Neural progenitor cell (in vitro differentiated cells): ENCODE data around the gene TRPM6. TPM values are rescaled to one million over a fixed set of nuclear protein-coding genes. Genes with fewer than 3 reads are reported as not detected.

Experiments used
- DNase-seq: peaks from one replicate; pipeline ENCODE4 v3.0.0-alpha.2; 2016; ENCODE audit warnings: low spot score
- H2AFZ ChIP-seq: fragments of 200-600 bp; sonication (generic); replicated peaks from 2 replicates; pipeline ENCODE4 v1.6.1; 2016; ENCODE audit warnings: antibody characterized with exemption
- H3F3A ChIP-seq: fragments of 200-600 bp; sonication (generic); 2 replicates; pipeline ENCODE4 v1.6.1; 2016; ENCODE audit warnings: antibody characterized with exemption, low read depth
- H3K27ac ChIP-seq: fragments of 200-600 bp; sonication (generic); 2 replicates; pipeline ENCODE4 v1.5.1; 2016; ENCODE audit warnings: mild to moderate bottlenecking
- H3K27me3 ChIP-seq: fragments of 200-600 bp; sonication (generic); 2 replicates; pipeline ENCODE4 v1.6.1; 2016; ENCODE audit warnings: mild to moderate bottlenecking, moderate library complexity
- H3K36me3 ChIP-seq: fragments of 200-600 bp; sonication (generic); 2 replicates; pipeline ENCODE4 v1.5.1; 2016
- H3K4me1 ChIP-seq: fragments of 200-600 bp; sonication (generic); 2 replicates; pipeline ENCODE4 v1.6.1; 2016; ENCODE audit warnings: mixed run types
- H3K4me2 ChIP-seq: fragments of 200-600 bp; sonication (generic); 2 replicates; pipeline ENCODE4 v1.6.1; 2016
- H3K4me3 ChIP-seq: fragments of 200-600 bp; sonication (generic); 2 replicates; pipeline ENCODE4 v1.5.1; 2016
- H3K79me2 ChIP-seq: fragments of 200-600 bp; sonication (generic); 2 replicates; pipeline ENCODE4 v1.6.1; 2016; ENCODE audit warnings: low read depth
- H3K9ac ChIP-seq: fragments of 200-600 bp; sonication (generic); 2 replicates; pipeline ENCODE4 v1.6.1; 2016
- H3K9me3 ChIP-seq: fragments of 200-600 bp; sonication (generic); 2 replicates; pipeline ENCODE4 v1.5.1; 2016; ENCODE audit warnings: low read depth
- H4K20me1 ChIP-seq: fragments of 200-600 bp; sonication (generic); 2 replicates; pipeline ENCODE4 v1.6.1; 2016; ENCODE audit warnings: low read depth
- H3K27ac Mint-ChIP-seq: 3 replicates; pipeline ENCODE4 v1.8.0; 2021; ENCODE audit warnings: mixed read lengths
- H3K27me3 Mint-ChIP-seq: 2 replicates; pipeline ENCODE4 v1.8.0; 2022; ENCODE audit warnings: low read depth, mild to moderate bottlenecking, inconsistent platforms, moderate library complexity, mixed read lengths; ENCODE audit not compliant: insufficient read depth
- H3K36me3 Mint-ChIP-seq: 3 replicates; pipeline ENCODE4 v1.8.0; 2021; ENCODE audit warnings: mixed read lengths
- H3K4me1 Mint-ChIP-seq: 3 replicates; pipeline ENCODE4 v1.8.0; 2021; ENCODE audit warnings: mixed read lengths
- H3K4me3 Mint-ChIP-seq: 3 replicates; pipeline ENCODE4 v1.8.0; 2021; ENCODE audit warnings: mild to moderate bottlenecking, moderate library complexity, mixed read lengths
- H3K9me3 Mint-ChIP-seq: 3 replicates; pipeline ENCODE4 v1.8.0; 2020; ENCODE audit warnings: mixed read lengths
- CTCF ChIP-seq: fragments of 200-600 bp; sonication (generic); IDR thresholded peaks from 2 replicates; pipeline ENCODE4 v1.5.1; 2017; ENCODE audit warnings: antibody characterized with exemption, mild to moderate bottlenecking
- EZH2 ChIP-seq: fragments of 200-600 bp; sonication (generic); IDR thresholded peaks from 2 replicates; pipeline ENCODE4 v1.6.1; 2017; ENCODE audit warnings: antibody characterized with exemption, mild to moderate bottlenecking, moderate library complexity
- EZH2phosphoT487 ChIP-seq: fragments of 200-600 bp; sonication (generic); IDR thresholded peaks from 2 replicates; pipeline ENCODE4 v1.6.1; 2017; ENCODE audit warnings: antibody characterized with exemption
- total RNA-seq: library from RNA; depleted of rRNA; stranded (reverse); fragments of >200 nt; gene quantifications from 2 replicates; pipeline ENCODE4 v1.2.3, GENCODE V29; 2015; ENCODE audit warnings: low replicate concordance

TRPM6 gene
- total RNA-seq, 1 donor from 2014 or later = not detected

GRCh38 chr9:74718709-74719108 lies 169.0 kb downstream of the TRPM6 start:
- Mint-ChIP-seq H3K4me3 (no peak overlapping the region), H3K27me3 (no peaks in the 10 kb centered on the region), H3K36me3 (no peaks in the 10 kb centered on the region), H3K27ac (no peak overlapping the region), H3K9me3 (no peaks in the 10 kb centered on the region), H3K4me1 (no peaks in the 10 kb centered on the region)
- no peaks in the 10 kb centered on the region for H4K20me1 ChIP-seq
- no peaks in the 10 kb centered on the region for H3F3A ChIP-seq
- H2AFZ ChIP-seq = no peak overlapping the region
- no peak overlapping the region for H3K4me2 ChIP-seq
- no peaks in the 10 kb centered on the region for H3K27me3 ChIP-seq
- no peaks in the 10 kb centered on the region for H3K4me1 ChIP-seq
- H3K4me3 ChIP-seq = no peak overlapping the region
- H3K9me3 ChIP-seq = no peaks in the 10 kb centered on the region
- TF ChIP-seq EZH2phosphoT487 (no peak), CTCF (no peak), EZH2 (no peak)
- H3K27ac ChIP-seq = no peak overlapping the region
- no peaks in the 10 kb centered on the region for H3K36me3 ChIP-seq
- H3K9ac ChIP-seq = no peak overlapping the region
- DNase-seq = no peak
- H3K79me2 ChIP-seq = no peaks in the 10 kb centered on the region

- no peak overlapping the region for H3K4me3 ChIP-seq
- H3K4me2 ChIP-seq = no peak overlapping the region
- H3K79me2 ChIP-seq = no peaks in the 10 kb centered on the region
- no peak overlapping the region for H2AFZ ChIP-seq
- H3K9ac ChIP-seq = no peak overlapping the region
- TF ChIP-seq EZH2 (no peak), CTCF (no peak), EZH2phosphoT487 (no peak)
- no peak overlapping the region for H3K27ac Mint-ChIP-seq
- no peaks in the 10 kb centered on the region for H3K4me1 ChIP-seq
- H3F3A ChIP-seq = no peaks in the 10 kb centered on the region
- H3K4me3 Mint-ChIP-seq = no peak overlapping the region
- no peaks in the 10 kb centered on the region for H3K9me3 Mint-ChIP-seq
- peaks cover 2% of the 10 kb centered on the region for H3K27me3 Mint-ChIP-seq
- H3K36me3 ChIP-seq = no peaks in the 10 kb centered on the region
- no peak overlapping the region for H3K27ac ChIP-seq
- no peak for DNase-seq
- no peaks in the 10 kb centered on the region for H4K20me1 ChIP-seq
- no peaks in the 10 kb centered on the region for H3K27me3 ChIP-seq
- no peaks in the 10 kb centered on the region for H3K36me3 Mint-ChIP-seq
- H3K9me3 ChIP-seq = no peaks in the 10 kb centered on the region
- H3K4me1 Mint-ChIP-seq = peaks cover 2% of the 10 kb centered on the region
Measured at GRCh38 chr9:74711341-74711740, 176.4 kb downstream of the TRPM6 start.

- Mint-ChIP-seq H3K9me3 (no peaks in the 10 kb centered on the region), H3K27me3 (peaks cover 2% of the 10 kb centered on the region), H3K4me1 (no peaks in the 10 kb centered on the region), H3K36me3 (no peaks in the 10 kb centered on the region), H3K27ac (no peak overlapping the region), H3K4me3 (no peak overlapping the region)
- peaks cover 7% of the 10 kb centered on the region for H3K4me1 ChIP-seq
- DNase-seq = no peak
- H3K27ac ChIP-seq = no peak overlapping the region
- no peak overlapping the region for H3K9ac ChIP-seq
- no peaks in the 10 kb centered on the region for H3K27me3 ChIP-seq
- no peak overlapping the region for H3K4me3 ChIP-seq
- TF ChIP-seq EZH2phosphoT487 = no peak
- TF ChIP-seq CTCF = no peak
- no peak for TF ChIP-seq EZH2
- no peaks in the 10 kb centered on the region for H3K79me2 ChIP-seq
- no peaks in the 10 kb centered on the region for H4K20me1 ChIP-seq
- H3F3A ChIP-seq = no peaks in the 10 kb centered on the region
- no peak overlapping the region for H2AFZ ChIP-seq
- no peaks in the 10 kb centered on the region for H3K9me3 ChIP-seq
- no peak overlapping the region for H3K4me2 ChIP-seq
- no peaks in the 10 kb centered on the region for H3K36me3 ChIP-seq
Measured at GRCh38 chr9:74697535-74697934, 190.2 kb downstream of the TRPM6 start.
